ENCODE measurements around the gene ZBTB33.

ZBTB33 gene

GRCh38 chrX:120207009-120207605 lies 43.5 kb upstream of the ZBTB33 start:
- Histone ChIP-seq H3K4me1 (ENCODE audit: insufficient read depth, low read length, poor library complexity, severe bottlenecking) (no peaks in the 10 kb centered on the region), H4K20me1 (ENCODE audit: insufficient read depth, low read length, poor library complexity, severe bottlenecking) (no peaks in the 10 kb centered on the region), H2AFZ (ENCODE audit: low read length) (no peak overlapping the region), H3K4me2 (ENCODE audit: low read depth, low read length, poor library complexity, severe bottlenecking) (no peak overlapping the region), H3K9me3 (ENCODE audit: insufficient read depth, low read depth, low read length) (no peaks in the 10 kb centered on the region), H3K27me3 (ENCODE audit: insufficient read depth, low read length, poor library complexity, severe bottlenecking) (no peaks in the 10 kb centered on the region), H3K36me3 (ENCODE audit: insufficient read depth, low read length) (no peaks in the 10 kb centered on the region), H3K4me3 (ENCODE audit: low read length, poor library complexity, severe bottlenecking) (no peak overlapping the region), H3K9me2 (replicated peaks; ENCODE audit: low read depth, low read length) (no peaks in the 10 kb centered on the region), H3K79me2 (ENCODE audit: insufficient read depth, low read length) (no peaks in the 10 kb centered on the region), H3K9ac (ENCODE audit: low read depth, low read length, poor library complexity, severe bottlenecking) (no peak overlapping the region), H3F3A (ENCODE audit: low read depth) (no peaks in the 10 kb centered on the region)
- TF ChIP-seq CTCF (conservative IDR thresholded peaks at IDR 0.05; ENCODE audit: low read length), result no peak

- no peaks in the 10 kb centered on the region for H3K4me1 ChIP-seq (ENCODE audit: insufficient read depth, low read length, poor library complexity, severe bottlenecking)
- no peak overlapping the region for H3K9ac ChIP-seq (ENCODE audit: low read depth, low read length, poor library complexity, severe bottlenecking)
- no peaks in the 10 kb centered on the region for H4K20me1 ChIP-seq (ENCODE audit: insufficient read depth, low read length, poor library complexity, severe bottlenecking)
- H3K36me3 ChIP-seq (ENCODE audit: insufficient read depth, low read length), result no peaks in the 10 kb centered on the region
- TF ChIP-seq EZH2phosphoT487 (IDR thresholded peaks at IDR 0.05; ENCODE audit: borderline replicate concordance) (no peak), CTCF (conservative IDR thresholded peaks at IDR 0.05; ENCODE audit: low read length) (peak; percentile 69)
- no peaks in the 10 kb centered on the region for H3K79me2 ChIP-seq (ENCODE audit: insufficient read depth, low read length)
- H3K4me2 ChIP-seq (ENCODE audit: low read depth, low read length, poor library complexity, severe bottlenecking), result no peak overlapping the region
- no peak overlapping the region for H3K4me3 ChIP-seq (ENCODE audit: low read length, poor library complexity, severe bottlenecking)
- H3K9me3 ChIP-seq (ENCODE audit: insufficient read depth, low read depth, low read length), result no peaks in the 10 kb centered on the region
- no peak overlapping the region for H2AFZ ChIP-seq (ENCODE audit: low read length)
- H3K27me3 ChIP-seq (ENCODE audit: insufficient read depth, low read length, poor library complexity, severe bottlenecking), result no peaks in the 10 kb centered on the region
- H3K9me2 ChIP-seq (replicated peaks; ENCODE audit: low read depth, low read length), result no peaks in the 10 kb centered on the region
- no peaks in the 10 kb centered on the region for H3F3A ChIP-seq (ENCODE audit: low read depth)
Measured at GRCh38 chrX:120213438-120214265, 37.0 kb upstream of the ZBTB33 start.

GRCh38 chrX:120223374-120223773 lies 27.2 kb upstream of the ZBTB33 start:
- no peak overlapping the region for H3K4me3 ChIP-seq (ENCODE audit: low read length, poor library complexity, severe bottlenecking)
- H4K20me1 ChIP-seq (ENCODE audit: insufficient read depth, low read length, poor library complexity, severe bottlenecking), result no peaks in the 10 kb centered on the region
- no peaks in the 10 kb centered on the region for H3K79me2 ChIP-seq (ENCODE audit: insufficient read depth, low read length)
- TF ChIP-seq CTCF (conservative IDR thresholded peaks at IDR 0.05; ENCODE audit: low read length) (no peak), EZH2phosphoT487 (IDR thresholded peaks at IDR 0.05; ENCODE audit: borderline replicate concordance) (no peak)
- H3K27me3 ChIP-seq (ENCODE audit: insufficient read depth, low read length, poor library complexity, severe bottlenecking), result no peaks in the 10 kb centered on the region
- H3K9me2 ChIP-seq (replicated peaks; ENCODE audit: low read depth, low read length), result no peaks in the 10 kb centered on the region
- H2AFZ ChIP-seq (ENCODE audit: low read length), result no peak overlapping the region
- H3K4me2 ChIP-seq (ENCODE audit: low read depth, low read length, poor library complexity, severe bottlenecking), result no peak overlapping the region
- H3K9ac ChIP-seq (ENCODE audit: low read depth, low read length, poor library complexity, severe bottlenecking), result no peak overlapping the region
- no peaks in the 10 kb centered on the region for H3K36me3 ChIP-seq (ENCODE audit: insufficient read depth, low read length)
- no peaks in the 10 kb centered on the region for H3K9me3 ChIP-seq (ENCODE audit: insufficient read depth, low read depth, low read length)
- H3K4me1 ChIP-seq (ENCODE audit: insufficient read depth, low read length, poor library complexity, severe bottlenecking), result no peaks in the 10 kb centered on the region
- H3F3A ChIP-seq (ENCODE audit: low read depth), result no peaks in the 10 kb centered on the region

Data from Loucy (cell line).